Ascending aorta (tissue), 2 donors: ENCODE measurements around the gene CETP. TPM values are rescaled to one million over a fixed set of nuclear protein-coding genes. Genes with fewer than 3 reads are reported as not detected.
A peak's percentile ranks its signal among the peaks of the same experiment; 100 is the strongest.

ENCODE experiments used
- DNase-seq, 2 donors: peaks; one replicate each; pipeline ENCODE4 v3.0.0-alpha.2; 2019; ENCODE audit warnings: low spot score in 2 of 2
- H3K27ac ChIP-seq, 2 donors: fragments of 200-600 bp; sonication (generic); one replicate each; pipeline ENCODE4 v1.5.1; 2016 to 2017; ENCODE audit warnings: mild to moderate bottlenecking in 1 of 2
- H3K27me3 ChIP-seq: fragments of 200-600 bp; sonication (generic); one replicate; pipeline ENCODE4 v1.5.1; 2017
- H3K36me3 ChIP-seq, 2 donors: fragments of 200-600 bp; sonication (generic); one replicate each; pipeline ENCODE4 v1.5.1; 2016
- H3K4me1 ChIP-seq, 2 donors: fragments of 200-600 bp; sonication (generic); one replicate each; pipeline ENCODE4 v1.5.1; 2016 to 2017; ENCODE audit warnings: mild to moderate bottlenecking in 1 of 2
- H3K4me3 ChIP-seq, 2 donors: fragments of 200-600 bp; sonication (generic); one replicate each; pipeline ENCODE4 v1.5.1; 2016 to 2017; ENCODE audit warnings: mild to moderate bottlenecking in 1 of 2
- H3K9me3 ChIP-seq, 2 donors: fragments of 200-600 bp; sonication (generic); one replicate each; pipeline ENCODE4 v1.5.1; 2016
- intact Hi-C: fragments of 100-400 bp; cut with DNase I; formaldehyde crosslinking; loops from one replicate; pipeline ENCODE4 v1.15.1; 2023
- total RNA-seq: library from RNA; depleted of rRNA; stranded (reverse); fragments of >200 nt; gene quantifications from one replicate; pipeline ENCODE4 v1.1.0, GENCODE V29; 2016
- TF ChIP-seq, protein P1 (sequence below), 3 experiments: fragments of 200-600 bp in 2 of 3; fragments of 450-650 bp in 1 of 3; sonication (generic) in 2 of 3; IDR thresholded peaks; one replicate each; pipeline ENCODE4 v1.5.1; 2016 to 2019; ENCODE audit warnings: antibody characterized with exemption in 3 of 3, mild to moderate bottlenecking in 1 of 3, moderate library complexity in 1 of 3

Gene CETP
- total RNA-seq, 1 donor from 2014 or later = not detected

DNA sequence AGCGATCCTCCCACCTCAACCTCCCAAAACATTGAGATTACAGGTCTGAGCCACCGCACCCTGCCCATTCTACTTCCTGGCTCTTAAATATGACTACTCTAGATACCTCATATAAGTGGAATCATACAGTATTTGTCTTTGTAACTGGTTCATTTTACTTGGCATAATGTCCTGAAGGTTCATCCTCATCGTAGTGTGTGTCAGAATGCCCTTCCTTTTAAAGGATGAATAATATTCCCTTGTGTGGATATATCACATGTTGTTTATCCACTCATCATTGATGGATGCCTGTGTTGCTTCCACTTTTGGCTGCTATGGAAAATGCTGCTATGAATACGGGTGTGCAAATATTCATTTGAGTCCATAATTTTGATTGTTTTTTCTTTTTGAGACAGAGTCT is 5.7 kb upstream of the CETP start:
- Histone ChIP-seq H3K4me1 (peaks cover 0 to 2% of the 10 kb centered on the region in 2 donors), H3K27ac (no peak overlapping the region), H3K9me3 (no peaks in the 10 kb centered on the region), H3K27me3 (no peaks in the 10 kb centered on the region), H3K4me3 (no peak overlapping the region), H3K36me3 (no peaks in the 10 kb centered on the region)
- no peak for DNase-seq
- TF ChIP-seq, protein P1, sequence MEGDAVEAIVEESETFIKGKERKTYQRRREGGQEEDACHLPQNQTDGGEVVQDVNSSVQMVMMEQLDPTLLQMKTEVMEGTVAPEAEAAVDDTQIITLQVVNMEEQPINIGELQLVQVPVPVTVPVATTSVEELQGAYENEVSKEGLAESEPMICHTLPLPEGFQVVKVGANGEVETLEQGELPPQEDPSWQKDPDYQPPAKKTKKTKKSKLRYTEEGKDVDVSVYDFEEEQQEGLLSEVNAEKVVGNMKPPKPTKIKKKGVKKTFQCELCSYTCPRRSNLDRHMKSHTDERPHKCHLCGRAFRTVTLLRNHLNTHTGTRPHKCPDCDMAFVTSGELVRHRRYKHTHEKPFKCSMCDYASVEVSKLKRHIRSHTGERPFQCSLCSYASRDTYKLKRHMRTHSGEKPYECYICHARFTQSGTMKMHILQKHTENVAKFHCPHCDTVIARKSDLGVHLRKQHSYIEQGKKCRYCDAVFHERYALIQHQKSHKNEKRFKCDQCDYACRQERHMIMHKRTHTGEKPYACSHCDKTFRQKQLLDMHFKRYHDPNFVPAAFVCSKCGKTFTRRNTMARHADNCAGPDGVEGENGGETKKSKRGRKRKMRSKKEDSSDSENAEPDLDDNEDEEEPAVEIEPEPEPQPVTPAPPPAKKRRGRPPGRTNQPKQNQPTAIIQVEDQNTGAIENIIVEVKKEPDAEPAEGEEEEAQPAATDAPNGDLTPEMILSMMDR (IDR thresholded peaks at IDR 0.05) = no peak
- intact Hi-C loops = no loop called here

DNA sequence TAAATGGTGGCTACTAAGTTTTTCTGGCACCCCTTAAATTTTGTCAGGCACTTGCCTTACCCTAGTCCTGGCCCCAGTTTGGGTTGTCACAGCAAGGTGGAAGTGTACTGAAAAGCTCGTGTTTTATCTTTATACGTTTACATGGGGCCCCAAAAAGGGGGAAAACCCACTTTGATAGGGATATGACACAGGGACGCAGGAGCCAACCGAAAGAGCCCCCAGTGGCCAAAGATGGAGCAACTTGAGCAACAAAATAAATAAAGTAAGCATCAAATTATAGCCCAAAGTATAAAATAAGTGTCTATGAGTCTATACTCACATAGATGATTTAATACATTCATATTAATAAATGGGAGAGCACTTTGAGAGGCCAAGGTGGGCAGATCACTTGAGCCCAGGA is 5.0 kb upstream of the CETP start:
- no peak overlapping the region for H3K27ac ChIP-seq
- H3K9me3 ChIP-seq = no peaks in the 10 kb centered on the region
- H3K27me3 ChIP-seq = no peaks in the 10 kb centered on the region
- H3K4me3 ChIP-seq = no peak overlapping the region
- no peaks in the 10 kb centered on the region for H3K36me3 ChIP-seq
- peaks cover 0 to 5% of the 10 kb centered on the region in 2 donors for H3K4me1 ChIP-seq
- no peak for DNase-seq
- TF ChIP-seq, protein P1 (IDR thresholded peaks at IDR 0.05) = no peak
- intact Hi-C loops = no loop called here

DNA sequence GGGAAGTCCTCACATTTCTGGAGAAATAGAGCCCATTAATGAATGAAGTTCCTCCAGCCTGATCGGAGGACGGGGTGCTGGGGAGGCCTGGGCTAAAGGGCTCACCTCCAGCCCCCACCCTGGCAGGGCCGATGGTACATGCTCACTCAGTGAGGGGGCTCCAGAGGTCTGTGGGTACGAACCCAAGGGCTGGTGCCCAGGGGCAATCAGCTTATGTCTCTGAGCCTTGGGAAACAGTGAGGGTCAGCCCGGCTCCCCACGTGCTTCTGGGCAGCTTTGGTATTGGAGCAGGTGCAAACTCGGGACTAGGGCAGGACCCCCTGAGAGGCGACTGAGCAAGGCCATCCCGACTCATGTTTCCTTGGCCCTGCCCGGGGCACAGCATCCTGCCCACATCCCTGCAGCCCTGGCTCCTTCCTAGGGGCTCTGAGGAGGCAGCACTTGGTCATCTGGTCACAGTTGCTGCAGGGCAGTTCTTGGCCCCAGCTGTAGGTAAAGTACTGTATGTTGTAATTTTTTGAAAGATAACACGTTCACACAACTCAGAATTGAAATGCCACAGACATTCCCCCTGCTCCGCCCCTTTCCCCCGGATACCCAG is 969 bp upstream of the CETP start:
- H3K36me3 ChIP-seq = no peaks in the 10 kb centered on the region
- no peaks in the 10 kb centered on the region for H3K9me3 ChIP-seq
- H3K27ac ChIP-seq = no peak overlapping the region
- no peaks in the 10 kb centered on the region for H3K27me3 ChIP-seq
- DNase-seq = no peak
- TF ChIP-seq, protein P1 (IDR thresholded peaks at IDR 0.05) = no peak
- H3K4me3 ChIP-seq = no peak overlapping the region
- intact Hi-C loops = no loop called here
- H3K4me1 ChIP-seq = peaks cover 0 to 10% of the 10 kb centered on the region in 2 donors

GRCh38 chr16:56961386-56961785 is 364 bp upstream of the CETP start:
- DNase-seq = no peak
- no peaks in the 10 kb centered on the region for H3K36me3 ChIP-seq
- H3K4me3 ChIP-seq = no peak overlapping the region
- TF ChIP-seq, protein P1 (IDR thresholded peaks at IDR 0.05) = no peak
- no peak overlapping the region for H3K27ac ChIP-seq
- no peaks in the 10 kb centered on the region for H3K27me3 ChIP-seq
- intact Hi-C loops = no loop called here
- no peaks in the 10 kb centered on the region for H3K9me3 ChIP-seq
- peaks cover 0 to 10% of the 10 kb centered on the region in 2 donors for H3K4me1 ChIP-seq

GRCh38 chr16:56964243-56965148 is 2.7 kb downstream of the CETP start:
- no peaks in the 10 kb centered on the region for H3K9me3 ChIP-seq
- peak; percentile 32 to 88 for DNase-seq
- TF ChIP-seq, protein P1 (IDR thresholded peaks at IDR 0.05) = peak; percentile 70 to 76 (median 72)
- H3K4me3 ChIP-seq = no peak overlapping the region
- no peaks in the 10 kb centered on the region for H3K27me3 ChIP-seq
- no peak overlapping the region for H3K27ac ChIP-seq
- intact Hi-C loops = no loop called here
- no peaks in the 10 kb centered on the region for H3K36me3 ChIP-seq
- H3K4me1 ChIP-seq = peaks cover 0 to 10% of the 10 kb centered on the region in 2 donors
